ENCODE results near the gene LRIG1.
A peak's percentile ranks its signal among the peaks of the same experiment; 100 is the strongest.
"Not testable (repeated sequence)": the region's sequence is repeated elsewhere in the genome, so short reads cannot be mapped to it uniquely, and the experiment has no call there.

LRIG1 gene

DNA sequence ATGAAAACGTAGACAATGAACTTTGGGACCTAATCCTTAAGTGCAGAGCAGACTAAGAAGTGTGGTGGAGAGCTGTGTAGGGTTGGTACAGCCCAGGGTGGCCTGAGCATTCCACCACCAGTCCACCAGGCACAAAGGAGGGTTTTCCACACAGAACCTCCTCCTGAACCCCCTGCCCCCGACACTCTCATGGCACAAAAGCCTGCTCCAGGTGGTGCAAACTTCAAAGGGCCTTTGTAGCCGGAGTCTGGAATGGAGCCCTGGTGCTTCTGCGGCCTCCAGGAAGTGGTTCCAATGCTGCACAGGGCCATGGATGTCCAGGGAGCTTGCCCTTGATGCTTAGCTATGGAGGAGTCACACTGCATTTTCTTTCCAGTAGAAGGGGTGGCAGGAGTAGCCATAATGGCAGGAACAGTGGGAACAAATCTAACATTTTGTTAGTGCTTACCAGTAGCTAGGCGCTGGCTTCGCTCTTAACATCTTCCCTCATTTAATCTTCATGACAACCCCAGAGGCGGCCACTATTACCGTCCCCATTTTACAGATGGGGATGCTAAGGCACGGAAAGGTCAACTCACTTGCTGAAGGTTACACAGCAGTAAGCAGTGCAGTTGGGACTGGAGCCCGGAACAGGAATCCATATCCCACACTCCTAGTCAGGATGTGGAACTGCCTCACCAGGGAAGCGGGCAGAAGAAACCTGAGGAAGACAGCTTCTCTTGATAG, 68.6 kb downstream of the LRIG1 start:
- no peaks in the 10 kb centered on the region for H3K9me3 ChIP-seq (ENCODE audit: control insufficient read depth, low read length)
- no peak overlapping the region for H3K9ac ChIP-seq (ENCODE audit: low read length)
- no peak overlapping the region for H3K4me3 ChIP-seq (ENCODE audit: low read length)
- H3K4me1 ChIP-seq (ENCODE audit: control insufficient read depth, insufficient read depth, low read length), result peaks cover 30% of the 10 kb centered on the region
- no peaks in the 10 kb centered on the region for H3K27me3 ChIP-seq (ENCODE audit: control insufficient read depth, insufficient read depth, low read length)
- H3K36me3 ChIP-seq (ENCODE audit: control insufficient read depth, insufficient read depth, low read length), result no peaks in the 10 kb centered on the region

DNA sequence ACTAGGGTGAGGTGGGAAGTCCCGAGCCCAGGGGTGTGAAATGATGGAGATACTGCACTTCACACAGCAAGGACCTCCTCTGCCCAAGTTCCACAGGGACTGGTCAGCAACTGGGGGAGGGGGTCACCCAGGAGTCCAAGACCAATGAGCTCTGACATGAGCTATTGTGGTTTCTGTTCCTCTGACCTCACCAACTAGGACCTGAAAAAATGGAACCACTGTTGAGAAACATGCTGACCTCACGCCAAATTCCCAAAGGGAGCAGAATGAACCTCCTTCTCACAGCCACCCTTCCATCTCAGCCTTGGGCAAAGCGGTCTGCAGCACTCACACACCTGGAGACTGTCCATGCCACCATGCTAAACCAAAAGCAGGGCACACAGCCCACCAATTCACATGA, 69.3 kb downstream of the LRIG1 start:
- Histone ChIP-seq H3K4me3 (ENCODE audit: low read length) (no peak overlapping the region), H3K9me3 (ENCODE audit: control insufficient read depth, low read length) (no peaks in the 10 kb centered on the region), H3K9ac (ENCODE audit: low read length) (no peak overlapping the region), H3K27me3 (ENCODE audit: control insufficient read depth, insufficient read depth, low read length) (no peaks in the 10 kb centered on the region), H3K4me1 (ENCODE audit: control insufficient read depth, insufficient read depth, low read length) (peaks cover 33% of the 10 kb centered on the region), H3K36me3 (ENCODE audit: control insufficient read depth, insufficient read depth, low read length) (no peaks in the 10 kb centered on the region)

DNA sequence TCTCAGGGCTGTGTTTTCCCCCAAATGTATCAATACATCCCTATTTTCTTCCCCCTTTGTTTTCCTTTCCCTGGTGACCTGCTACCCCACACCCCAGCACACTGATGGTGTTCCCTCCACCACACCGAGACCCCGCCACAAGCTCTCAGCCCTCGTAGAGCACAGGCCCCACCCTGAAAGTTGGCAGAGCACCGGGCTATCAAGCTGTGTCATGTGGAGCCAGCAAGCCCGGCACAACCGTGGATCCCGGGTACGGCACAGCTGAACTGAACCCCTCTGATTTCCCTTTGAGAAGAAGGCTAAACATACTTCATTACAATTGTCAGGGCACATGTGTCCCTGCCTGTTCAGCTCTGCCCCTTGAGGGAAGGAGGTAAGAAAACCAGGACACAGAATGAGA, 69.9 kb downstream of the LRIG1 start:
- Histone ChIP-seq H3K9ac (ENCODE audit: low read length) (no peak overlapping the region), H3K36me3 (ENCODE audit: control insufficient read depth, insufficient read depth, low read length) (no peaks in the 10 kb centered on the region), H3K4me1 (ENCODE audit: control insufficient read depth, insufficient read depth, low read length) (peaks cover 34% of the 10 kb centered on the region), H3K9me3 (ENCODE audit: control insufficient read depth, low read length) (no peaks in the 10 kb centered on the region), H3K27me3 (ENCODE audit: control insufficient read depth, insufficient read depth, low read length) (no peaks in the 10 kb centered on the region), H3K4me3 (ENCODE audit: low read length) (no peak overlapping the region)

- peaks cover 34% of the 10 kb centered on the region for H3K4me1 ChIP-seq (ENCODE audit: control insufficient read depth, insufficient read depth, low read length)
- H3K36me3 ChIP-seq (ENCODE audit: control insufficient read depth, insufficient read depth, low read length), result no peaks in the 10 kb centered on the region
- no peak overlapping the region for H3K9ac ChIP-seq (ENCODE audit: low read length)
- H3K9me3 ChIP-seq (ENCODE audit: control insufficient read depth, low read length), result no peaks in the 10 kb centered on the region
- no peak overlapping the region for H3K4me3 ChIP-seq (ENCODE audit: low read length)
- no peaks in the 10 kb centered on the region for H3K27me3 ChIP-seq (ENCODE audit: control insufficient read depth, insufficient read depth, low read length)
Observed at GRCh38 chr3:66428733-66429132, 72.1 kb downstream of the LRIG1 start.

GRCh38 chr3:66427951-66428474, 72.8 kb downstream of the LRIG1 start:
- Histone ChIP-seq H3K4me3 (ENCODE audit: low read length) (no peak overlapping the region), H3K27me3 (ENCODE audit: control insufficient read depth, insufficient read depth, low read length) (no peaks in the 10 kb centered on the region), H3K9me3 (ENCODE audit: control insufficient read depth, low read length) (no peaks in the 10 kb centered on the region), H3K9ac (ENCODE audit: low read length) (no peak overlapping the region), H3K4me1 (ENCODE audit: control insufficient read depth, insufficient read depth, low read length) (peaks cover 34% of the 10 kb centered on the region), H3K36me3 (ENCODE audit: control insufficient read depth, insufficient read depth, low read length) (no peaks in the 10 kb centered on the region)

DNA sequence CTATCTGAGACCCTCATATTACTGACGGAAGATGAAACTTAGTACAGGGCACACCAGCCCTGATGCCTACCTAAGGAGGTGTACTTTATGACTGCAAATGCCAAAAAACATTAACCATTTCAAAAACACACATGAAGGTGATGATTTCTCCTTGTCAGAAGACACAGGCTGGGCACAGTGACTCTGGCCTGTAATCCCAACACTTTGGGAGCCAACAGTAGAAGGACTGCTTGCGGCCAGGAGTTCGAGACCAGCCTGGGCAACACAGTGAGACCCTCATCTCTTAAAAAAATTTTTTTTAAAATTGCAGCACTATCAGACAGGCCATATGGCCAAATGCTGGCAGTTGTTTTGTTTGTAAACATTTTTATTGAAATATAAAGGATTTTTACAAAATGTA, 73.5 kb downstream of the LRIG1 start:
- Histone ChIP-seq H3K9ac (ENCODE audit: low read length) (no peak overlapping the region), H3K36me3 (ENCODE audit: control insufficient read depth, insufficient read depth, low read length) (no peaks in the 10 kb centered on the region), H3K4me1 (ENCODE audit: control insufficient read depth, insufficient read depth, low read length) (peaks cover 33% of the 10 kb centered on the region), H3K4me3 (ENCODE audit: low read length) (no peak overlapping the region), H3K27me3 (ENCODE audit: control insufficient read depth, insufficient read depth, low read length) (no peaks in the 10 kb centered on the region), H3K9me3 (ENCODE audit: control insufficient read depth, low read length) (no peaks in the 10 kb centered on the region)

DNA sequence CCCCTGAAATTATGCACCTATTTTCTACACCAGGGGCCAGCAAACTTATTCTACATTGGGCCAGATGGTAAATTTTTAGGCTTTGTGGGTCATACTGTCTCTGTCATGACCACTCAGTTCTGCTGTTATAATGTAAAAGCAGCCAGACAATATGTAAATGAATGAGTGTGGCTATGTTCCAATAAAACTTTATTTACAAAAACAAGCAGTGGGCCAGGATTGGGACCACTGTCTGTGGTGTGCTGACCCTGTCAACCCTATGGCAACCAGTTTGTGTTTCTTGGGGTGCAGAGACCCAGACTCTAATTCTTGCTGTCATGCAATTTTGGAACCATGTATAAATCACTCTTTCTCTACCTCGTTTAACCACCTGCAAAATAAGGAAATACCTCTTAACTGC, 74.7 kb downstream of the LRIG1 start:
- Histone ChIP-seq H3K36me3 (ENCODE audit: control insufficient read depth, insufficient read depth, low read length) (no peaks in the 10 kb centered on the region), H3K27me3 (ENCODE audit: control insufficient read depth, insufficient read depth, low read length) (no peaks in the 10 kb centered on the region), H3K4me1 (ENCODE audit: control insufficient read depth, insufficient read depth, low read length) (peaks cover 21% of the 10 kb centered on the region), H3K4me3 (ENCODE audit: low read length) (no peak overlapping the region), H3K9ac (ENCODE audit: low read length) (no peak overlapping the region), H3K9me3 (ENCODE audit: control insufficient read depth, low read length) (no peaks in the 10 kb centered on the region)

- no peaks in the 10 kb centered on the region for H3K9me3 ChIP-seq (ENCODE audit: control insufficient read depth, low read length)
- H3K4me1 ChIP-seq (ENCODE audit: control insufficient read depth, insufficient read depth, low read length), result peaks cover 18% of the 10 kb centered on the region
- no peak overlapping the region for H3K4me3 ChIP-seq (ENCODE audit: low read length)
- peak overlapping the region; percentile 7 for H3K9ac ChIP-seq (ENCODE audit: low read length)
- no peaks in the 10 kb centered on the region for H3K27me3 ChIP-seq (ENCODE audit: control insufficient read depth, insufficient read depth, low read length)
- no peaks in the 10 kb centered on the region for H3K36me3 ChIP-seq (ENCODE audit: control insufficient read depth, insufficient read depth, low read length)
Observed at GRCh38 chr3:66425576-66426114, 75.2 kb downstream of the LRIG1 start.

DNA sequence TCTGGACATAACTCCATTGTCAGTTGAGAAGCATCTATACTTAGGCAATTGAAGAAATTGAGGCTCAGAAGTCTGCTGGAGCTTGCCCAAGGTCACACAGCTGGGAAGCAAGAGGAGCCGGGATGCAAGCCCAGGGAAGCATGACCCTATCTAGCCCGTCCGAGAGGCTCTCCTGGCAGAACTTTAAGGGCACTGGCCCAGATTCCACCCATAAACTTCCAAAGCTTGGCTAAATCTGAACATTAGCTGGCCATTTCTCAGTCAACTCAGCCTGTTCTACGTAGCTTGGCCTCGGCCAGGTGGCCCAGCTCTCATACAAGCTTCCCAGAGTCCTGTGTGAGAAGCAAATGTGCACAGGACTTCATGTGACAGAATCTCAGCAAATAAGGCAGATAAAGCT, 75.8 kb downstream of the LRIG1 start:
- no peaks in the 10 kb centered on the region for H3K36me3 ChIP-seq (ENCODE audit: control insufficient read depth, insufficient read depth, low read length)
- H3K4me1 ChIP-seq (ENCODE audit: control insufficient read depth, insufficient read depth, low read length), result peaks cover 18% of the 10 kb centered on the region
- no peaks in the 10 kb centered on the region for H3K27me3 ChIP-seq (ENCODE audit: control insufficient read depth, insufficient read depth, low read length)
- H3K4me3 ChIP-seq (ENCODE audit: low read length), result no peak overlapping the region
- no peaks in the 10 kb centered on the region for H3K9me3 ChIP-seq (ENCODE audit: control insufficient read depth, low read length)
- no peak overlapping the region for H3K9ac ChIP-seq (ENCODE audit: low read length)

- Histone ChIP-seq H3K4me3 (ENCODE audit: low read length) (no peak overlapping the region), H3K4me1 (ENCODE audit: control insufficient read depth, insufficient read depth, low read length) (peaks cover 19% of the 10 kb centered on the region), H3K9me3 (ENCODE audit: control insufficient read depth, low read length) (no peaks in the 10 kb centered on the region), H3K36me3 (ENCODE audit: control insufficient read depth, insufficient read depth, low read length) (no peaks in the 10 kb centered on the region), H3K27me3 (ENCODE audit: control insufficient read depth, insufficient read depth, low read length) (no peaks in the 10 kb centered on the region), H3K9ac (ENCODE audit: low read length) (no peak overlapping the region)
Observed at GRCh38 chr3:66423791-66424190, 77.0 kb downstream of the LRIG1 start.

DNA sequence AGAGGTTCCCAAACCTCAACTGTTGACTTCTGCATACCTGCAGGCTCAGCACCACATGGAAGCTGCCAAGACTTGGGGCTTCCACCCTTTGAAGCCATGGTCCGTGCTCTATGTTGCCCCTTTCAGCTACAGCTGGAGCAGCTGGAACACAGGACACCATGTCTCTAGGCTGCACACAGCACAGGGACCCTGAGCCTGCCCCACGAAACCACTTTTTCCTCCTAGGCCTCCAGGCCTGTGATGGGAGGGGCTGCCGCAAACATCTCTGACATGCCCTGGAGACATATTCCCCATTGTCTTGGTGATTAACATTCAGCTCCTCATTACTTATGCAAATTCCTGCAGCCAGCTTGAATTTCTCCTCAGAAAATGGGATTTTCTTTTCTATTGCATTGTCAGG, 78.9 kb downstream of the LRIG1 start:
- H3K9me3 ChIP-seq (ENCODE audit: control insufficient read depth, low read length); H3K9ac ChIP-seq (ENCODE audit: low read length); H3K27me3 ChIP-seq (ENCODE audit: control insufficient read depth, insufficient read depth, low read length); H3K4me3 ChIP-seq (ENCODE audit: low read length); H3K36me3 ChIP-seq (ENCODE audit: control insufficient read depth, insufficient read depth, low read length): not testable (repeated sequence)
- peaks cover 24% of the 10 kb centered on the region for H3K4me1 ChIP-seq (ENCODE audit: control insufficient read depth, insufficient read depth, low read length)

DNA sequence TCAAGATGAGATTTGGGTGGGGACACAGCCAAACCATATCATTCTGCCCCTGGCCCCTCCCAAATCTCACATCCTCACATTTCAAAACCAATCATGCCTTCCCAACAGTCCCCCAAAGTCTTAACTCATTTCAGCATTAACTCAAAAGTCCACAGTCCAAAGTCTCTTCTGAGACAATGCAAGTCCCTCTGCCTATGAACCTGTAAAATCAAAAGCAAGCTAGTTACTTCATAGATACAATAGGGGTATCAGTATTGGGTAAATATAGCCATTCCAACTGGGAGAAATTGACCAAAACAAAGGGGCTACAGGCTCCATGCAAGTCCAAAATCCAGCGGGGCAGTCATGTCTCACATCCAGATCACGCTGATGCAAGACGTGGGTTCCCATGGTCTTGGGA, 79.7 kb downstream of the LRIG1 start:
- not testable (repeated sequence) for H3K9ac ChIP-seq (ENCODE audit: low read length); H3K4me3 ChIP-seq (ENCODE audit: low read length); H3K9me3 ChIP-seq (ENCODE audit: control insufficient read depth, low read length); H3K36me3 ChIP-seq (ENCODE audit: control insufficient read depth, insufficient read depth, low read length); H3K27me3 ChIP-seq (ENCODE audit: control insufficient read depth, insufficient read depth, low read length)
- H3K4me1 ChIP-seq (ENCODE audit: control insufficient read depth, insufficient read depth, low read length), result peaks cover 28% of the 10 kb centered on the region

Data from mucosa of stomach (tissue), 1 donor.